ENCODE data around the gene PPARG. TPM values are rescaled to one million over a fixed set of nuclear protein-coding genes. Genes with fewer than 3 reads are reported as not detected.

Gene PPARG
- polyA plus RNA-seq, 1 of the 3 experiments (the other 2 are of a cell fraction): 2.8 TPM

DNA sequence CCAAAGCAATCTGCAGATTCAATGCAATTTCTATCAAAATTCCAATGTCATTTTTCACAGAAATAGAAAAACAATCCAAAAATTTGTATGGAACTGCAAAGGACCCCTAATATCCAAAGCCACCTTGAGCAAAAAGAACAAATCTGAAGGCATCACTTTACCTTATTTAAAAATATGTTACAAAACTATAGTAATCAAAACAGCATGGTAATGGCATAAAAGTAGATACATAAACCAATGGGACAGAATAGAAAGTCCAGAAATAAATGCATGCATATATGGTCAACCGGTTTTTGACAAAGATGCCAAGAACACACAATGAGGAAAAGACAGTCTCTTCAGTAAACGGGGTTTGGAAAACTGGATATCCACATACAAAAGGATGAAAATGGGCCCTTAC lies 39.4 kb upstream of the PPARG start:
- Histone ChIP-seq H3K9ac (no peak overlapping the region), H3K4me3 (ENCODE audit: low read depth in 2 of 2, low read length in 1 of 2) (no peak overlapping the region), H4K20me1 (ENCODE audit: insufficient read depth) (no peaks in the 10 kb centered on the region), H3K4me2 (no peak overlapping the region), H3K79me2 (ENCODE audit: insufficient read depth) (no peaks in the 10 kb centered on the region), H3F3A (replicated peaks; ENCODE audit: insufficient read depth) (no peaks in the 10 kb centered on the region), H3K9me3 (no peaks in the 10 kb centered on the region; the same call in 1 of the 2 replicates), H3K9me2 (no peaks in the 10 kb centered on the region), H2AFZ (ENCODE audit: low read depth) (no peak overlapping the region), H3K36me3 (replicated peaks in 1 of 2; ENCODE audit: control insufficient read depth in 1 of 2, insufficient read depth in 2 of 2, low read length in 1 of 2) (no peaks in the 10 kb centered on the region), H3K27ac (ENCODE audit: low read depth in 2 of 2, low read length in 1 of 2) (no peak overlapping the region), H3K27me3 (ENCODE audit: insufficient read depth) (no peaks in the 10 kb centered on the region), H3K4me1 (ENCODE audit: control insufficient read depth in 1 of 2, insufficient read depth in 2 of 2, low read depth in 1 of 2, low read length in 1 of 2) (no peaks in the 10 kb centered on the region)
- TF ChIP-seq MAX (IDR thresholded peaks at IDR 0.05; ENCODE audit: low read depth) (no peak), FOXJ3 (CRISPR knock-in tag; IDR thresholded peaks at IDR 0.05) (no peak), NRF1 (IDR thresholded peaks at IDR 0.05; ENCODE audit: low read depth, low read length) (no peak), IRF3 (IDR thresholded peaks at IDR 0.05; ENCODE audit: low read depth, low read length) (no peak), TEAD4 (IDR thresholded peaks at IDR 0.05; ENCODE audit: borderline replicate concordance, insufficient read depth) (no peak), FOXM1 (IDR thresholded peaks at IDR 0.05; ENCODE audit: low read depth) (no peak), GATA2 (CRISPR knock-in tag; IDR thresholded peaks at IDR 0.05) (no peak), ELF1 (IDR thresholded peaks at IDR 0.05) (no peak), FOSL2 (IDR thresholded peaks at IDR 0.05; ENCODE audit: borderline replicate concordance, low read depth) (no peak), TAF1 (IDR thresholded peaks at IDR 0.05; ENCODE audit: borderline replicate concordance, low read depth, low read length) (no peak), GABPA (IDR thresholded peaks at IDR 0.05; ENCODE audit: low read depth) (no peak), RFX5 (IDR thresholded peaks at IDR 0.05; ENCODE audit: low read length) (no peak), RXRA (IDR thresholded peaks at IDR 0.05; ENCODE audit: borderline replicate concordance, low read depth) (no peak), SMC3 (IDR thresholded peaks at IDR 0.05; ENCODE audit: low read depth, low read length) (no peak), SIN3A (IDR thresholded peaks at IDR 0.05; ENCODE audit: borderline replicate concordance, low read depth, low read length) (no peak)
- TF ChIP-seq, protein P1, sequence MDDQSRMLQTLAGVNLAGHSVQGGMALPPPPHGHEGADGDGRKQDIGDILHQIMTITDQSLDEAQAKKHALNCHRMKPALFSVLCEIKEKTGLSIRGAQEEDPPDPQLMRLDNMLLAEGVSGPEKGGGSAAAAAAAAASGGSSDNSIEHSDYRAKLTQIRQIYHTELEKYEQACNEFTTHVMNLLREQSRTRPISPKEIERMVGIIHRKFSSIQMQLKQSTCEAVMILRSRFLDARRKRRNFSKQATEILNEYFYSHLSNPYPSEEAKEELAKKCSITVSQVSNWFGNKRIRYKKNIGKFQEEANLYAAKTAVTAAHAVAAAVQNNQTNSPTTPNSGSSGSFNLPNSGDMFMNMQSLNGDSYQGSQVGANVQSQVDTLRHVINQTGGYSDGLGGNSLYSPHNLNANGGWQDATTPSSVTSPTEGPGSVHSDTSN (IDR thresholded peaks at IDR 0.05): no peak
- 38% methylated on average over 2 of the region's 2 CpGs for WGBS (ENCODE audit: low lambda C conversion rate)
- ChIA-PET POLR2A (no interaction called here), CTCF (no interaction called here)
- DNase-seq: no peak

DNA sequence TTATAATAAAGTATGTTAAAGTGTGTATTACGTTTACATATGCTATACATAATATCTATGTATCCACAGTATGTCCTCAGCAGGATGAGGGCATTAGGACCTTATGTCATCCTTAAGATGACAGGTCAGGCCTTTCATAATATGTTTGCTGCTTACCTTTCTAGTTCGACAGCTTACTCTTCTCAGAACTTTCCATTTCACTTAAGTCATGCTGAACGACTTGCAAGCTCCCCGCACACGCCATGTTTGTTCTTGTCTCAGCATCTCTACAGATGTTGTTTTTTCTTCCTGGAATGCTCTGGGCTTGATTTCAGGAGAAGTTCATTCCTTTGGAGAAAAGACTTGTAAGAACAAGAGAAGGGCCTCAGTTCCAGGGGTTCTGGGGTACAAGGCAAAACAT lies 36.0 kb upstream of the PPARG start:
- DNase-seq: no peak
- Histone ChIP-seq H3K4me1 (ENCODE audit: control insufficient read depth in 1 of 2, insufficient read depth in 2 of 2, low read depth in 1 of 2, low read length in 1 of 2) (no peaks in the 10 kb centered on the region), H3K36me3 (replicated peaks in 1 of 2; ENCODE audit: control insufficient read depth in 1 of 2, insufficient read depth in 2 of 2, low read length in 1 of 2) (no peaks in the 10 kb centered on the region), H3K9me3 (no peaks in the 10 kb centered on the region; the same call in 1 of the 2 replicates), H3K27ac (ENCODE audit: low read depth in 2 of 2, low read length in 1 of 2) (no peak overlapping the region), H3K4me3 (ENCODE audit: low read depth in 2 of 2, low read length in 1 of 2) (no peak overlapping the region), H3K9me2 (no peaks in the 10 kb centered on the region), H3F3A (replicated peaks; ENCODE audit: insufficient read depth) (no peaks in the 10 kb centered on the region), H4K20me1 (ENCODE audit: insufficient read depth) (no peaks in the 10 kb centered on the region), H2AFZ (ENCODE audit: low read depth) (no peak overlapping the region), H3K9ac (no peak overlapping the region), H3K4me2 (no peak overlapping the region), H3K27me3 (ENCODE audit: insufficient read depth) (no peaks in the 10 kb centered on the region), H3K79me2 (ENCODE audit: insufficient read depth) (no peaks in the 10 kb centered on the region)
- ChIA-PET CTCF (interaction anchor here (0.7 kb wide), 1 partner anchor 71 kb away, joined by 3 read pairs; no protein-coding TSS in a partner anchor), POLR2A (no interaction called here)
- WGBS (ENCODE audit: low lambda C conversion rate): 86% methylated on average over 5 of the region's 5 CpGs
- no peak for TF ChIP-seq FOXM1 (IDR thresholded peaks at IDR 0.05; ENCODE audit: low read depth)
- TF ChIP-seq, protein P2, sequence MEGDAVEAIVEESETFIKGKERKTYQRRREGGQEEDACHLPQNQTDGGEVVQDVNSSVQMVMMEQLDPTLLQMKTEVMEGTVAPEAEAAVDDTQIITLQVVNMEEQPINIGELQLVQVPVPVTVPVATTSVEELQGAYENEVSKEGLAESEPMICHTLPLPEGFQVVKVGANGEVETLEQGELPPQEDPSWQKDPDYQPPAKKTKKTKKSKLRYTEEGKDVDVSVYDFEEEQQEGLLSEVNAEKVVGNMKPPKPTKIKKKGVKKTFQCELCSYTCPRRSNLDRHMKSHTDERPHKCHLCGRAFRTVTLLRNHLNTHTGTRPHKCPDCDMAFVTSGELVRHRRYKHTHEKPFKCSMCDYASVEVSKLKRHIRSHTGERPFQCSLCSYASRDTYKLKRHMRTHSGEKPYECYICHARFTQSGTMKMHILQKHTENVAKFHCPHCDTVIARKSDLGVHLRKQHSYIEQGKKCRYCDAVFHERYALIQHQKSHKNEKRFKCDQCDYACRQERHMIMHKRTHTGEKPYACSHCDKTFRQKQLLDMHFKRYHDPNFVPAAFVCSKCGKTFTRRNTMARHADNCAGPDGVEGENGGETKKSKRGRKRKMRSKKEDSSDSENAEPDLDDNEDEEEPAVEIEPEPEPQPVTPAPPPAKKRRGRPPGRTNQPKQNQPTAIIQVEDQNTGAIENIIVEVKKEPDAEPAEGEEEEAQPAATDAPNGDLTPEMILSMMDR (IDR thresholded peaks at IDR 0.05): no peak
- TF ChIP-seq JUND (IDR thresholded peaks at IDR 0.05): no peak
- TF ChIP-seq, protein P1 (IDR thresholded peaks at IDR 0.05): no peak
- TF ChIP-seq ELF1 (IDR thresholded peaks at IDR 0.05): no peak
- TF ChIP-seq MXI1 (IDR thresholded peaks at IDR 0.05; ENCODE audit: low read depth, low read length): no peak
- TF ChIP-seq TCF12 (IDR thresholded peaks at IDR 0.05): no peak
- no peak for TF ChIP-seq GABPA (IDR thresholded peaks at IDR 0.05; ENCODE audit: low read depth)
- no peak for TF ChIP-seq MEF2A (IDR thresholded peaks at IDR 0.05; ENCODE audit: borderline replicate concordance, low read depth)
- TF ChIP-seq POLR2AphosphoS5 (IDR thresholded peaks at IDR 0.05; ENCODE audit: low read depth, low read length): no peak

Measured in SK-N-SH (cell line).